Endodermal cell (in vitro differentiated cells): Measurements from ENCODE around the gene COX19. TPM values are rescaled to one million over a fixed set of nuclear protein-coding genes. Genes with fewer than 3 reads are reported as not detected.

Experiments used
- DNase-seq: peaks from one replicate; pipeline ENCODE4 v3.0.0-alpha.2; 2017
- H3K27ac ChIP-seq: 2 replicates; pipeline ENCODE4 v1.5.1; 2013; ENCODE audit warnings: mild to moderate bottlenecking, low read depth, low read length, moderate library complexity
- H3K27me3 ChIP-seq: 2 replicates; pipeline ENCODE4 v1.6.1; 2013; ENCODE audit warnings: mild to moderate bottlenecking, low read length, moderate library complexity; ENCODE audit not compliant: insufficient read depth, control insufficient read depth, poor library complexity, severe bottlenecking
- H3K36me3 ChIP-seq: 2 replicates; pipeline ENCODE4 v1.7.0; 2013; ENCODE audit warnings: mild to moderate bottlenecking, low read length, moderate library complexity; ENCODE audit not compliant: control insufficient read depth, insufficient read depth
- H3K4me1 ChIP-seq: one replicate; pipeline ENCODE4 v1.7.0; 2013; ENCODE audit warnings: low read length; ENCODE audit not compliant: control insufficient read depth, insufficient read depth
- H3K4me3 ChIP-seq: 2 replicates; pipeline ENCODE4 v1.5.1; 2013; ENCODE audit warnings: mild to moderate bottlenecking, low read length, moderate library complexity
- H3K9ac ChIP-seq: 2 replicates; pipeline ENCODE4 v1.6.1; 2013; ENCODE audit warnings: mild to moderate bottlenecking, low read length, moderate library complexity; ENCODE audit not compliant: poor library complexity, severe bottlenecking; ENCODE audit errors: extremely low read depth
- H3K9me3 ChIP-seq: 2 replicates; pipeline ENCODE4 v1.6.1; 2013; ENCODE audit warnings: mild to moderate bottlenecking, low read length, moderate library complexity; ENCODE audit not compliant: control insufficient read depth
- H3K27ac Mint-ChIP-seq: 2 replicates; pipeline ENCODE4 v1.8.0; 2020; ENCODE audit warnings: mixed read lengths
- H3K27me3 Mint-ChIP-seq: 2 replicates; pipeline ENCODE4 v1.8.0; 2021; ENCODE audit warnings: mild to moderate bottlenecking, mixed read lengths; ENCODE audit not compliant: insufficient read depth
- H3K36me3 Mint-ChIP-seq: 2 replicates; pipeline ENCODE4 v1.8.0; 2020; ENCODE audit warnings: low read depth, mixed read lengths
- H3K4me1 Mint-ChIP-seq: 2 replicates; pipeline ENCODE4 v1.8.0; 2020; ENCODE audit warnings: mixed read lengths
- H3K4me3 Mint-ChIP-seq: 2 replicates; pipeline ENCODE4 v1.8.0; 2020; ENCODE audit warnings: mild to moderate bottlenecking, moderate library complexity, mixed read lengths
- H3K9me3 Mint-ChIP-seq: 2 replicates; pipeline ENCODE4 v1.8.0; 2020; ENCODE audit warnings: mild to moderate bottlenecking, mixed read lengths
- WGBS, 2 experiments: methylation state at CpG; one replicate each; pipeline versions ENCODE4 v1.1.5 to v1.1.7; 2013; ENCODE audit warnings: missing lambda C conversion rate in 2 of 2, mixed read lengths in 1 of 2; ENCODE audit not compliant: insufficient coverage in 1 of 2, insufficient read length in 1 of 2; 5-methylcytosine and 5-hydroxymethylcytosine counted together
- total RNA-seq, 2 donors: library from RNA; stranded (reverse); fragmentation: NEBNext Ultra II Directional in 1 of 2; extraction: Animal tissue kit (Norgen Biotek cat#: 25700) in 1 of 2; gene quantifications; 2 replicates in 1 of 2; 3 replicates in 1 of 2; pipeline ENCODE4 v1.2.1, GENCODE V29; 2021
- TF ChIP-seq, protein P1 (sequence below): fragments of 200-600 bp; sonication (generic); conservative IDR thresholded peaks from 2 replicates; pipeline ENCODE4 v1.5.0; 2021; ENCODE audit warnings: antibody characterized with exemption, mild to moderate bottlenecking

The COX19 gene
- total RNA-seq, 2 donors from 2014 or later = 15.0 to 18.5 TPM

DNA sequence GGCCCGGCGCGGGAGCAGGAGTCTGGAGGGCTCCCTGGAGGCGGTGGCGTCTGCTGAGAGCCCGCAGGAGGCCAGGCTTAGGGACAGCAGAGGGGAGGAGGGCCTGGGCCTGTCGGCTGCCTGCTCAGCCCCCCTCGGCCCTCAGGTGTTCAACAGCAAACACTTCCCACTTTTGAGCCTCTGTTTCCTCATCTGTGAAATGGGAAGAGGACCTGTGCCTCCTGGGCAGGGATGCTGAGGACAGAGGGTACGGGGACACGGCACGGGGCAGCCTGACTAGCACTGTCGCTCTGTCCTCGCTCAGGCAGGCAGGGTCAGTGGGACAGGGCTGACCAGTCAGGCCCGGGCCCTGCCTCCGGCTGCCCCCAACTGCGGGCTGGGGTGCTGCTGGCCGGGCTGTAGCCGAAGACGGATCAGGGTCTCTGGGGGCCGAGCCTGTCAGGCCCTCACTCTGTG lies 8.3 kb upstream of the COX19 start:
- Mint-ChIP-seq H3K4me3 (no peak overlapping the region), H3K4me1 (no peaks in the 10 kb centered on the region)

DNA sequence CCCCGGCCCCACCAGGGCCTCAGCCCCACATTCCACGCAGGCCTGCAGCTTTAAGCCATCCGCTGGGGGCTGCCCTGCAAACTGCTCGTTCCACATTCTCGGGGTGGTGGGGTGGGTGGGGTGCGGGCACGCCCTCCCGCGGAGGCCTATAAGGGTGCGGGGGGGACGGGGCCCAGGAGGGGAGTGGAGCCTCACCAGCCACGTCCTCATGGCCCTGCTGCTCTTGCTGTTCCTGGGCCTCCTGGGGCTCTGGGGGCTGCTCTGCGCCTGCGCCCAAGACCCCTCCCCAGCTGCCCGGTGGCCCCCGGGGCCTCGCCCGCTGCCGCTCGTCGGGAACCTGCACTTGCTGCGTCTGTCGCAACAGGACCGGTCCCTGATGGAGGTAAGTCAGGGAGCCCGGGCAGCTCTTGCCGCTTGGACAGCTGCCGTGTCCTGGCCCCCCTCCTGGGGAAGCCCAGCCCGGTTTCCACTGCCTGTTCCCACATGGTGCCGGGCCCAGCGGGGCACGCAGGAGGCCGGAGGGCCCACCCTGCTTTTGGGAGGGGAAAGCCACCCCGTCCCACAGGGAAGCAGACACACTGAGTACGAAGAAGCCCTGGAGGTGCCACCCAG lies 7.8 kb upstream of the COX19 start, which contains the start of gene CYP2W1:
TSS of gene CYP2W1 (plus strand) at position 178 of the 612 bp plus-strand sequence. CDS start at position 209, 31 bp downstream.
- no peak for DNase-seq
- TF ChIP-seq, protein P1, sequence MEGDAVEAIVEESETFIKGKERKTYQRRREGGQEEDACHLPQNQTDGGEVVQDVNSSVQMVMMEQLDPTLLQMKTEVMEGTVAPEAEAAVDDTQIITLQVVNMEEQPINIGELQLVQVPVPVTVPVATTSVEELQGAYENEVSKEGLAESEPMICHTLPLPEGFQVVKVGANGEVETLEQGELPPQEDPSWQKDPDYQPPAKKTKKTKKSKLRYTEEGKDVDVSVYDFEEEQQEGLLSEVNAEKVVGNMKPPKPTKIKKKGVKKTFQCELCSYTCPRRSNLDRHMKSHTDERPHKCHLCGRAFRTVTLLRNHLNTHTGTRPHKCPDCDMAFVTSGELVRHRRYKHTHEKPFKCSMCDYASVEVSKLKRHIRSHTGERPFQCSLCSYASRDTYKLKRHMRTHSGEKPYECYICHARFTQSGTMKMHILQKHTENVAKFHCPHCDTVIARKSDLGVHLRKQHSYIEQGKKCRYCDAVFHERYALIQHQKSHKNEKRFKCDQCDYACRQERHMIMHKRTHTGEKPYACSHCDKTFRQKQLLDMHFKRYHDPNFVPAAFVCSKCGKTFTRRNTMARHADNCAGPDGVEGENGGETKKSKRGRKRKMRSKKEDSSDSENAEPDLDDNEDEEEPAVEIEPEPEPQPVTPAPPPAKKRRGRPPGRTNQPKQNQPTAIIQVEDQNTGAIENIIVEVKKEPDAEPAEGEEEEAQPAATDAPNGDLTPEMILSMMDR = no peak
- no peaks in the 10 kb centered on the region for H3K27me3 ChIP-seq
- no peaks in the 10 kb centered on the region for H3K36me3 ChIP-seq
- no peaks in the 10 kb centered on the region for H3K27me3 Mint-ChIP-seq
- no peaks in the 10 kb centered on the region for H3K4me1 Mint-ChIP-seq
- H3K27ac ChIP-seq = peak within 1 kb of the TSS; percentile 66
- no peak within 1 kb of the TSS for H3K9ac ChIP-seq
- 92 to 96% methylated on average over 14 to 34 of the region's 34 CpGs for WGBS, 2 experiments
- H3K27ac Mint-ChIP-seq = no peak within 1 kb of the TSS
- H3K4me1 ChIP-seq = no peaks in the 10 kb centered on the region
- no peaks in the 10 kb centered on the region for H3K9me3 ChIP-seq
- H3K9me3 Mint-ChIP-seq = no peaks in the 10 kb centered on the region
- no peaks in the 10 kb centered on the region for H3K36me3 Mint-ChIP-seq
- H3K4me3 Mint-ChIP-seq = no peak within 1 kb of the TSS
- H3K4me3 ChIP-seq = no peak within 1 kb of the TSS

More for the DNA sequence above, 8.3 kb upstream of the COX19 start:
- no peak overlapping the region for H3K4me3 ChIP-seq
- no peaks in the 10 kb centered on the region for H3K36me3 ChIP-seq
- no peaks in the 10 kb centered on the region for H3K27me3 ChIP-seq
- TF ChIP-seq, protein P1 = no peak
- Mint-ChIP-seq H3K27me3 (no peaks in the 10 kb centered on the region), H3K27ac (no peak overlapping the region), H3K9me3 (no peaks in the 10 kb centered on the region), H3K36me3 (no peaks in the 10 kb centered on the region)
- no peak overlapping the region for H3K9ac ChIP-seq
- no peaks in the 10 kb centered on the region for H3K9me3 ChIP-seq
- no peak for DNase-seq
- no peak overlapping the region for H3K27ac ChIP-seq
- 94 to 98% methylated on average over 12 to 20 of the region's 20 CpGs for WGBS, 2 experiments
- no peaks in the 10 kb centered on the region for H3K4me1 ChIP-seq

DNA sequence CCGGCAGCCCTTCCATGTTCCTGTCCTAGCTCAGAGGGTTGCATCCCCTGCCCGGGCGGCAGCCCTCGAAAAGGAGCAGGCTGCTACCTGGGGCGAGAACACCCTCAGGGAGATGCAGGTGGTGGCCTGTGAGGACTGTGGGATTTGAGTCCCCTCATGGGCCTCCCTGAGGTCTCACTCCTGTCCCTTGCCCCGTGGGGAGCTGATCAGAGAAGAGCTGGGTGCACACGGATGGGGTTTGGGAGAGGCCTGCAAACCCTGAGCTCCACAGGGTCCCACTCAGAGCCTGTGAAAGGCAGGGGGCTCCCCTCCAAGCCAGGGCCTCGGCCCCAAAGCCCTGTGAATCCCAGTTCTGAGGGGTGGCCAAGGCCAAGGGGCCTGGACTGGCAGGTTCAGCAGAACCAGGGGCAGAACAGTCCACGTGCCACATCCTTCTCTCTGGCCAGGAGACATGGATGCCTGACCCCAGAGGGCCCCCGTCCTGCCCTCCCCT lies 7.2 kb upstream of the COX19 start:
- Histone ChIP-seq H3K4me3 (no peak overlapping the region), H3K36me3 (no peaks in the 10 kb centered on the region), H3K9me3 (no peaks in the 10 kb centered on the region), H3K4me1 (peaks cover 3% of the 10 kb centered on the region), H3K27me3 (no peaks in the 10 kb centered on the region), H3K27ac (peak overlapping the region; percentile 66), H3K9ac (no peak overlapping the region)
- TF ChIP-seq, protein P1 = no peak
- Mint-ChIP-seq H3K27me3 (no peaks in the 10 kb centered on the region), H3K36me3 (no peaks in the 10 kb centered on the region), H3K4me1 (peaks cover 5% of the 10 kb centered on the region), H3K4me3 (no peak overlapping the region), H3K27ac (no peak overlapping the region), H3K9me3 (no peaks in the 10 kb centered on the region)
- WGBS, 2 experiments = 82 to 89% methylated on average over 5 to 10 of the region's 10 CpGs
- no peak for DNase-seq
